Activated CD4-positive, alpha-beta memory T cell treated with anti-CD3 and anti-CD28 coated beads, Interleukin-2, amount 10 ng/mL, durations not matched to agents 7 days and 5 days (primary cell): ENCODE measurements around the gene HSCB. TPM values are rescaled to one million over a fixed set of nuclear protein-coding genes. Genes with fewer than 3 reads are reported as not detected.
A peak's percentile ranks its signal among the peaks of the same experiment; 100 is the strongest.
"Not testable (repeated sequence)": the region's sequence is repeated elsewhere in the genome, so short reads cannot be mapped to it uniquely, and the experiment has no call there.

Experiments used
- CTCF ChIA-PET: fragments of 350-600 bp; sonication (Branson Sonifier 250); formaldehyde crosslinking; loops from one replicate; lab custom pipeline; 2021; ENCODE audit warnings: antibody characterized with exemption, inconsistent platforms; lab: Charles Lee
- POLR2A ChIA-PET: fragments of 350-600 bp; sonication (Branson Sonifier 250); formaldehyde crosslinking; loops from one replicate; lab custom pipeline; 2021; ENCODE audit warnings: antibody characterized with exemption; lab: Charles Lee
- DNase-seq: peaks from one replicate; pipeline ENCODE4 v3.0.0-alpha.2; 2020
- H3K27ac Mint-ChIP-seq: one replicate; pipeline ENCODE4 v1.8.0; 2021; ENCODE audit warnings: mild to moderate bottlenecking, mixed read lengths
- H3K27me3 Mint-ChIP-seq: one replicate; pipeline ENCODE4 v1.8.0; 2021; ENCODE audit warnings: mixed read lengths
- H3K36me3 Mint-ChIP-seq: one replicate; pipeline ENCODE4 v1.8.0; 2021; ENCODE audit warnings: low read depth, mixed read lengths
- H3K4me1 Mint-ChIP-seq: one replicate; pipeline ENCODE4 v1.8.0; 2021; ENCODE audit warnings: mixed read lengths
- H3K4me3 Mint-ChIP-seq: one replicate; pipeline ENCODE4 v1.8.0; 2021; ENCODE audit warnings: mild to moderate bottlenecking, mixed read lengths
- H3K9me3 Mint-ChIP-seq: one replicate; pipeline ENCODE4 v1.8.0; 2021; ENCODE audit warnings: mixed read lengths
- total RNA-seq, 2 experiments: library from RNA; stranded (reverse); gene quantifications; one replicate each; pipeline ENCODE4 v1.2.3, GENCODE V29; 2021

The HSCB gene
- total RNA-seq, 2 experiments from 2014 or later: 14.4 to 16.1 TPM

GRCh38 chr22:28716686-28717085 is 25.2 kb upstream of the HSCB start:
- ChIA-PET CTCF (no interaction called here), POLR2A (no interaction called here)
- no peak overlapping the region for H3K4me3 Mint-ChIP-seq
- H3K9me3 Mint-ChIP-seq: peaks cover 4% of the 10 kb centered on the region
- H3K27ac Mint-ChIP-seq: no peak overlapping the region
- peaks cover 44% of the 10 kb centered on the region for H3K36me3 Mint-ChIP-seq
- DNase-seq: no peak
- peaks cover 26% of the 10 kb centered on the region for H3K4me1 Mint-ChIP-seq
- no peaks in the 10 kb centered on the region for H3K27me3 Mint-ChIP-seq

GRCh38 chr22:28718044-28718443 is 23.8 kb upstream of the HSCB start:
- no peak for DNase-seq
- Mint-ChIP-seq H3K4me1 (peaks cover 19% of the 10 kb centered on the region), H3K27me3 (no peaks in the 10 kb centered on the region), H3K27ac (no peak overlapping the region), H3K9me3 (peaks cover 4% of the 10 kb centered on the region), H3K36me3 (peaks cover 38% of the 10 kb centered on the region), H3K4me3 (no peak overlapping the region)
- ChIA-PET POLR2A (no interaction called here), CTCF (no interaction called here)

GRCh38 chr22:28728002-28728401 is 13.8 kb upstream of the HSCB start:
- POLR2A ChIA-PET: no interaction called here
- Mint-ChIP-seq H3K4me3 (no peak overlapping the region), H3K27ac (no peak overlapping the region), H3K9me3 (no peaks in the 10 kb centered on the region), H3K27me3 (no peaks in the 10 kb centered on the region), H3K36me3 (peaks cover 59% of the 10 kb centered on the region), H3K4me1 (no peaks in the 10 kb centered on the region)
- CTCF ChIA-PET: no interaction called here
- no peak for DNase-seq

GRCh38 chr22:28728621-28729313 is 13.1 kb upstream of the HSCB start:
- Mint-ChIP-seq H3K27me3 (no peaks in the 10 kb centered on the region), H3K36me3 (peaks cover 59% of the 10 kb centered on the region), H3K9me3 (no peaks in the 10 kb centered on the region), H3K4me3 (no peak overlapping the region), H3K4me1 (peaks cover 1% of the 10 kb centered on the region), H3K27ac (no peak overlapping the region)
- DNase-seq: no peak
- POLR2A ChIA-PET: no interaction called here
- CTCF ChIA-PET: interaction anchor here (0.7 kb wide), 2 partner anchors 127 to 134 kb away, joined by 3 read pairs; no protein-coding TSS in a partner anchor

- Mint-ChIP-seq H3K9me3 (no peaks in the 10 kb centered on the region), H3K4me1 (peaks cover 1% of the 10 kb centered on the region), H3K36me3 (peaks cover 54% of the 10 kb centered on the region), H3K27ac (peak overlapping the region; percentile 44), H3K4me3 (no peak overlapping the region), H3K27me3 (no peaks in the 10 kb centered on the region)
- DNase-seq: no peak
- POLR2A ChIA-PET: no interaction called here
- CTCF ChIA-PET: interaction anchor here (0.7 kb wide), 1 partner anchor 125 kb away, joined by 3 read pairs; no protein-coding TSS in a partner anchor
These were observed 11.7 kb upstream of the HSCB start for GRCh38 chr22:28730179-28730578.

GRCh38 chr22:28734393-28734792 is 7.4 kb upstream of the HSCB start:
- H3K9me3 Mint-ChIP-seq: no peaks in the 10 kb centered on the region
- no peak overlapping the region for H3K4me3 Mint-ChIP-seq
- H3K36me3 Mint-ChIP-seq: peaks cover 32% of the 10 kb centered on the region
- no peak overlapping the region for H3K27ac Mint-ChIP-seq
- peaks cover 13% of the 10 kb centered on the region for H3K4me1 Mint-ChIP-seq
- ChIA-PET CTCF (interaction anchor here (1.0 kb wide), 1 partner anchor 15 kb away, joined by 3 read pairs; no protein-coding TSS in a partner anchor), POLR2A (no interaction called here)
- no peak for DNase-seq
- no peaks in the 10 kb centered on the region for H3K27me3 Mint-ChIP-seq

GRCh38 chr22:28736301-28737155 is 5.3 kb upstream of the HSCB start:
- no peak for DNase-seq
- ChIA-PET CTCF (interaction anchor here (0.7 kb wide), 2 partner anchors 40 to 92 kb away, joined by 3 to 6 read pairs; no protein-coding TSS in a partner anchor), POLR2A (interaction anchor here (1.0 kb wide), 1 partner anchor 63 kb away, joined by 3 read pairs; no protein-coding TSS in a partner anchor)
- H3K4me1 Mint-ChIP-seq: peaks cover 29% of the 10 kb centered on the region
- H3K27ac Mint-ChIP-seq: no peak overlapping the region
- H3K27me3 Mint-ChIP-seq: no peaks in the 10 kb centered on the region
- no peak overlapping the region for H3K4me3 Mint-ChIP-seq
- no peaks in the 10 kb centered on the region for H3K9me3 Mint-ChIP-seq
- peaks cover 24% of the 10 kb centered on the region for H3K36me3 Mint-ChIP-seq

- ChIA-PET POLR2A (interaction anchor here (1.0 kb wide), 1 partner anchor 62 kb away, joined by 3 read pairs; no protein-coding TSS in a partner anchor), CTCF (no interaction called here)
- H3K4me3 Mint-ChIP-seq: no peak overlapping the region
- H3K9me3 Mint-ChIP-seq: no peaks in the 10 kb centered on the region
- DNase-seq: no peak
- peaks cover 35% of the 10 kb centered on the region for H3K4me1 Mint-ChIP-seq
- H3K27ac Mint-ChIP-seq: no peak overlapping the region
- no peaks in the 10 kb centered on the region for H3K27me3 Mint-ChIP-seq
- peaks cover 27% of the 10 kb centered on the region for H3K36me3 Mint-ChIP-seq
These were observed 4.1 kb upstream of the HSCB start for GRCh38 chr22:28737701-28738100.

- H3K27me3 Mint-ChIP-seq, H3K4me3 Mint-ChIP-seq: not testable (repeated sequence)
These were observed 3.0 kb upstream of the HSCB start for GRCh38 chr22:28738876-28739275.

GRCh38 chr22:28741200-28741784 is 547 bp upstream of the HSCB start:
- DNase-seq: no peak
- ChIA-PET POLR2A (interaction anchor here (0.7 to 2.2 kb wide), 15 partner anchors 9 to 527 kb away, joined by 3 to 15 read pairs (median 3); partner anchors contain the start of genes CCDC117 and XBP1), CTCF (interaction anchor here (0.7 to 1.5 kb wide), 5 partner anchors 16 to 141 kb away, joined by 3 to 4 read pairs (median 3); partner anchors contain the start of gene CCDC117)
- H3K4me3 Mint-ChIP-seq: peak overlapping the region; percentile 94
- peak overlapping the region; percentile 89 for H3K27ac Mint-ChIP-seq
- peaks cover 36% of the 10 kb centered on the region for H3K36me3 Mint-ChIP-seq
- H3K9me3 Mint-ChIP-seq: no peaks in the 10 kb centered on the region
- H3K4me1 Mint-ChIP-seq: peaks cover 51% of the 10 kb centered on the region
- no peaks in the 10 kb centered on the region for H3K27me3 Mint-ChIP-seq

More at GRCh38 chr22:28738876-28739275, 3.0 kb upstream of the HSCB start:
- POLR2A ChIA-PET, H3K9me3 Mint-ChIP-seq, H3K27ac Mint-ChIP-seq, DNase-seq, CTCF ChIA-PET: not testable (repeated sequence)
- Mint-ChIP-seq H3K36me3 (peaks cover 27% of the 10 kb centered on the region), H3K4me1 (peaks cover 45% of the 10 kb centered on the region)

GRCh38 chr22:28742562-28742962 is 723 bp downstream of the HSCB start:
- Mint-ChIP-seq H3K4me3 (peak overlapping the region; percentile 94), H3K4me1 (peaks cover 51% of the 10 kb centered on the region), H3K36me3 (peaks cover 39% of the 10 kb centered on the region), H3K27me3 (no peaks in the 10 kb centered on the region), H3K27ac (peak overlapping the region; percentile 89), H3K9me3 (no peaks in the 10 kb centered on the region)
- CTCF ChIA-PET: interaction anchor here (0.8 kb wide), 1 partner anchor 31 kb away, joined by 3 read pairs; no protein-coding TSS in a partner anchor
- no peak for DNase-seq
- POLR2A ChIA-PET: interaction anchor here (0.7 to 2.0 kb wide), 9 partner anchors 8 to 85 kb away, joined by 3 to 15 read pairs (median 4); partner anchors contain the start of genes CCDC117 and XBP1

GRCh38 chr22:28743852-28744251 is 2.0 kb downstream of the HSCB start:
- ChIA-PET POLR2A (interaction anchor here (1.1 to 2.0 kb wide), 4 partner anchors 29 to 84 kb away, joined by 3 to 15 read pairs (median 8); partner anchors contain the start of genes CCDC117 and XBP1), CTCF (interaction anchor here (1.0 kb wide), 1 partner anchor 85 kb away, joined by 3 read pairs; no protein-coding TSS in a partner anchor)
- Mint-ChIP-seq H3K27me3 (no peaks in the 10 kb centered on the region), H3K36me3 (peaks cover 45% of the 10 kb centered on the region), H3K9me3 (no peaks in the 10 kb centered on the region), H3K27ac (peak overlapping the region; percentile 48), H3K4me1 (peaks cover 50% of the 10 kb centered on the region), H3K4me3 (peak overlapping the region; percentile 94)
- no peak for DNase-seq
